ENCODE results near the gene CD247.

- TF ChIP-seq POLR2AphosphoS5 (IDR thresholded peaks at IDR 0.05; ENCODE audit: control insufficient read depth, insufficient read depth, low read depth, low read length), result no peak
- no peak for TF ChIP-seq CTCF (IDR thresholded peaks at IDR 0.05 in 2 of 3, conservative IDR thresholded peaks at IDR 0.05 in 1 of 3; ENCODE audit: insufficient read depth in 2 of 3, low read depth in 1 of 3, low read length in 3 of 3)
- no peak for TF ChIP-seq HDGF (IDR thresholded peaks at IDR 0.05)
Observed at GRCh38 chr1:167561753-167562152, 43.4 kb upstream of the CD247 start.
